Forelimb muscle (tissue), 1 donor: ENCODE measurements around the gene CEP44. TPM values are rescaled to one million over a fixed set of nuclear protein-coding genes. Genes with fewer than 3 reads are reported as not detected.
"Not testable (repeated sequence)": the region's sequence is repeated elsewhere in the genome, so short reads cannot be mapped to it uniquely, and the experiment has no call there.

Experiments
- DNase-seq: peaks from one replicate; pipeline ENCODE4 v3.0.0-alpha.2; 2013; ENCODE audit warnings: low read depth
- polyA plus RNA-seq: library from polyadenylated mRNA; unstranded; fragments of 120-200 nt; gene quantifications from one replicate; pipeline ENCODE4 v1.2.1, GENCODE V29; 2013; ENCODE audit not compliant: insufficient read length

CEP44 gene
- polyA plus RNA-seq, 1 donor, result 14.2 TPM

DNA sequence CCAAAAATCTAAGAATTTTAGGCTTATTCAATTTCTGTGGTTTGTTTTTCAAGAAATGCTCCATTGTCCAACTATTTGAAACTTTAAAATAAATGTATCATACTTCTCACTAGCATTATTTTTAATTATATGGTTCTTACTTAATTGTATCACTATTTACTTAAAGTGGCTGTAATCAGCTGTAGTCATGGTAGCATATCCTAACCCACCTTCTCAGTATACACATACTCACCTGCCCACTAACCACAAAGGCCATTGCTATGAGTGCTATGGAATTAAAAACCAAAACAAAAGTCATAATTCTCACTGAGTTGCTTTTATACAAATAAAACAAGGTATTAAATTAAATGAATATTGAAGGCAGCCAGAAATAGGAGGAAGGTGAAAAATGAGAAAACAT, 5.2 kb upstream of the CEP44 start:
- DNase-seq, result no peak

GRCh38 chr4:174279433-174280155, 4.1 kb upstream of the CEP44 start:
- DNase-seq, result no peak

DNA sequence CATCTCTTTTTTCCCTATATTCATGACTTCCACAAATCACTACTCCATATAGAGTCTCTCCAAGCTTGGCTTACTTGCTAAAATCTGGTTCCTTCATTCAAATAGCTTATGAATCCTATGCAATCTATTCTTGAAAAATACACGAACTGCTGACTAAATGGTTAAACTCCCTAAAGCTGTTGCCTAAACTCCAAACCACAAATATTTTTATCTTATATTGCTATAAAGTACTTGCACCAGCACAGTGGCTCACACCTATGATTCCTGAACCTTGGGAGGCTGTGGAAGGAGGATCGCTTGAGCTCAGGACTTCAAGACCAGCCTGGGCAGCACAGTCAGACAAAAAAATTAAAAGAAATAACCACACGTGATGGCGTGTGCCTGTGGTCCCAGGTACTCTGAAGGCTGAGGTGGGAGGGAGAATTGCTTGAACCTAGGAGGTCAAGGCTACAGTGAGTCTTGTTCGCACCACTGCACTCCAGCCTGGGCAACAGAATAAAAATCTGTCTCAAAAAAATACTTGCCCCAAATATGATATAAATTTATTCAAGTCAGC, 2.5 kb upstream of the CEP44 start:
- no peak for DNase-seq

- DNase-seq, result no peak
These were observed 1.8 kb upstream of the CEP44 start for GRCh38 chr4:174281901-174282300.

- DNase-seq, result peak; percentile 94
These were observed 740 bp upstream of the CEP44 start for GRCh38 chr4:174282836-174283506.

GRCh38 chr4:174284487-174284886, 776 bp downstream of the CEP44 start:
- DNase-seq, result no peak

DNA sequence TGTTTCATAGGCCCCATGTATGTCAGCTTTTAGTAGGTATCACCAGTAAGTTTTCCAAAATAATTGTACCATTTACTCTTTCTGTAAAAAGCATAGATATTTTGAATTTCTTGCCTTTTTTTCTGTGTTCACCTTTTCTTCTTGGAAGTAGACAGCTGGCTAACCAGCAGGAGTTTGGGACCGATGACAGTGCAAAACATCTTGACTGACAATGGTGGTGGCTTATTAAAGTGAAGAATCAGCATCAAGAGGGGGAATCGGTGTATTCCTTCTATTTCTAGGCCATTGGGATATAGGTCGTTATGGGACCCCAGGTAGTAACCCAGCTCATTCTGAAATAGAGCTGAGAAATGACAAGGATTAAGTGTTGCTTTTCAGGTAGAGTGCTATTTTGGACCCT, 3.2 kb downstream of the CEP44 start:
- no peak for DNase-seq

DNA sequence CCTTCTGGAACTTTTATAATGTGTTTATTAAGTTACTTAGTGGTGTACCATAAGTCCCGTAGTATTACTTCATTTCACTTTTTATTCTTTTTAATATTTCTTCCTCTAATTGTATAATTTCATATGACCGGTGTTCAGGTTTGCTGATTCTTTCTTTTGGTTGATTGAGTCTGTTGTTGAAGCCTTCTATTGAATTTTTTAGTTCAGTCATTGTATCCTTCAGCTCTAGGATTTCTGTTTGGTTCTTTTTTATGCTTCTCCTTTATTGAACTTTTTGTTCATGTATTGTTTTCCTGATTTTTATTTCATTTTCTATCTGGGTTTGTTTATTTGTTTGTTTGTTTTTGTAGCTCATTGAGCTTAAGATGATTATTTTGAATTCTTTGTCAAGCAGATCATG, 8.8 kb downstream of the CEP44 start:
- no peak for DNase-seq

GRCh38 chr4:174294641-174295040, 10.9 kb downstream of the CEP44 start:
- DNase-seq, result not testable (repeated sequence)

DNA sequence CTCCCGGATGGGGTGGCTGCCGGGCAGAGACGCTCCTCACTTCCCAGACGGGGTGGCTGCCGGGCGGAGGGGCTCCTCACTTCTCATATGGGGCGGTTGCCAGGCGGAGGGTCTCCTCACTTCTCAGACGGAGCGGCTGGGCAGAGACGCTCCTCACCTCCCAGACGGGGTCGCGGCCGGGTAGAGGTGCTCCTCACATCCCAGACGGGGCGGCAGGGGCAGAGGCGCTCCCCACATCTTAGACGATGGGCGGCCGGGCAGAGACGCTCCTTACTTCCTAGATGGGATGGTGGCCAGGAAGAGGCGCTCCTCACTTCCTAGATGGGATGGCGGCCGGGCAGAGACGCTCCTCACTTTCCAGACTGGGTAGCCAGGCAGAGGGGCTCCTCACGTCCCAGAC, 11.4 kb downstream of the CEP44 start:
- not testable (repeated sequence) for DNase-seq

- DNase-seq, result no peak
These were observed 20.0 kb downstream of the CEP44 start for GRCh38 chr4:174303687-174304086.

- no peak for DNase-seq
These were observed 21.0 kb downstream of the CEP44 start for GRCh38 chr4:174304664-174305063.

GRCh38 chr4:174305961-174306360, 22.2 kb downstream of the CEP44 start:
- DNase-seq, result no peak

DNA sequence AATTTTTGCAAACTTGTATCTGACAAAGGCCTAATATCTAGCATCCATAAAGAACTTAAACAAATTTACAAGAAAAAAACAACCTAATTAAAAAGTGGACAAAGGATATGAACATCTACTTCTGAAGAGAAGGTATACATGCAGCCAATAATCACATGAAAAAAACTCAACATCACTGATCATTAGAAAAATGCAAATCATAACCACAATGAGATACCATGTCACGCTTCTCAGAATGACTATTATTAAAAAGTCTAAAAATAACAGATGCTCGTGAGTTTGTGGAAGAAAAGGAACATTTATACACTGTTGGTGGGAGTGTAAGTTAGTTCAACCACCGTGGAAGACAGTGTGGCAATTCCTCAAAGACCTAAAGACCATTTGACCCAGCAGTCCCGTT, 24.0 kb downstream of the CEP44 start:
- DNase-seq, result no peak

GRCh38 chr4:174312993-174313392, 29.3 kb downstream of the CEP44 start:
- no peak for DNase-seq

- DNase-seq, result no peak
These were observed 30.6 kb downstream of the CEP44 start for GRCh38 chr4:174314274-174314673.

DNA sequence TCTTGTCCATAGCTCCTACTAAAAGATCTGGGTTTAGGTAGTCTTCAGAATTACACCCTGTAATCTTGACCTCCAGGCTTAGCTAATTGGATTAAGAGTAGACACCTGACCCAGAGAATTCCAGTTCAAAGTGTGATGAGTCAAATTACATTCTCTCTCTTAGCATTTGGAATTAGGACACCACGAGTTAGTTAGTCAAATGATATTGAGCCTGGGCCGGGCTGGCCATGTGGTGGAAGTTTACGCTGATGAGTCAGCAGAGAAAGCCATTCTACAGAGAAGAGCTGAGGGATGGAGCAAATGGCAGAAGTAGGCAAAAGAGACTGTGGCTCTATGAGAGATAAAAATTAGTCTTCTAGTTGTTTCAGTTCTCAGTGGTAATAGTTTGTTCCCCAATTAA, 31.1 kb downstream of the CEP44 start:
- no peak for DNase-seq

GRCh38 chr4:174316546-174316945, 32.8 kb downstream of the CEP44 start:
- DNase-seq, result no peak

DNA sequence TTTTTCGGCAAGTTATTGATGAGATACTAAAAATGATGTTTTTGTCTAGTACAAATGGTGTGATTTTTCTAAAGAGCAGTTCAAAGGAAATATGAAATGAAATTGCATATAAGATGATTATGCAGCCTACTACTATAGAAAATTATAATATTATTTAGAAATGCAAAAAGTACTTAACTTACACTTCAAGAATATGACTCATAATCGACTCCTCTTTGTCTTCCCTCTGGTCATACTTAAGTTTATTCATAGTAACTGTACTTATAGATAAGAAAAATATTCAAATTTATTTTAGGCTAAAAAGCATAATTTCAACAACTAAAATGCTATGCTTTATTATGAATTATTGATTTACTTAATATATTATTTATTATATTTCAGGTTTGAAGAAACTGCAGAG, 33.2 kb downstream of the CEP44 start:
- DNase-seq, result no peak

GRCh38 chr4:174317531-174317930, 33.8 kb downstream of the CEP44 start:
- no peak for DNase-seq

DNA sequence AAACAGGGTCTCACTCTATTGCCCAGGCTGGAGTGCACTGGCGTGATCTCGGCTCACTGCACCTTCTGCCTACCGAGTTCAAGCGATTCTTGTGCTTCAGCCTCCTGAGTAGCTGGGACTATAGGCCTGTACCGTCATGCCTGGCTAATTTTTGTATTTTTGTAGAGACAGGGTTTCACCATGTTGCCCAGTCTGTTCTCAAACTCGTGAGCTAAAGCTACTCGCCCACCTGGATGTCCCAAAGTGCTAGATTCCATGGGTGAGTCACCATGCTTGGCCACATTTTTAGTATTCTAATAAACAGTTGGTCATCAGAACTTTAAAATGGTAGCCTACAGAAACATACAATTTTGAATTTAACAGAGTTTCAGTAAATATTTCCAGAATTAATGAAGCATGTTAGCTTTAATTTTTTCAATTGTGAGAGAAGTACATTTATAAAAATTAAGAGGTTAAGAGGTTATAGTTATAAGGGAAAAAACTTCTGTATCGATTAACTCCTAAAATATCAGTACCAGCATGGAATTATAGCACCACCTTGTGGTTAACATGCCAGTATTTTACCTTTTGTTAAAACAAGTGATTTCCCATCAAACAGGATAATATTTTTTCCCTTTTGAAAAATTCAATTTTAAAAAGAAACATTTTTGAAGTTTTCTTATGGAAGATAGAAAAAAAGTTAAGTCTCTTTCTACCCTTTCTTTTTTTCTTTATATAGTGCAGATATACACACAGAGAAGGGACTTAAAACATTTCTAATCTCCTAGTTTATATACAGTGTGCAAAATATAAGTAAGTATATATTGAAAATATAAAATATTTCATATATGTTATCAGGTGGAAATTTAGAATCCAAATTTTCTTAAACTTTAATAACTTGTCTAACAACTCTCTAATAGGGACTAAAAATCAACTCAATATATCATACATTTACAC, 35.4 kb downstream of the CEP44 start:
- DNase-seq, result peak; percentile 16
